Activated CD4-positive, alpha-beta memory T cell treated with anti-CD3 and anti-CD28 coated beads, Interleukin-2, amount 10 ng/mL, durations not matched to agents 7 days and 5 days (primary cell): ENCODE results near the gene ASGR1. TPM values are rescaled to one million over a fixed set of nuclear protein-coding genes. Genes with fewer than 3 reads are reported as not detected.

Experiments used
- CTCF ChIA-PET: fragments of 350-600 bp; sonication (Branson Sonifier 250); formaldehyde crosslinking; loops from one replicate; lab custom pipeline; 2021; ENCODE audit warnings: antibody characterized with exemption, inconsistent platforms; lab: Charles Lee
- POLR2A ChIA-PET: fragments of 350-600 bp; sonication (Branson Sonifier 250); formaldehyde crosslinking; loops from one replicate; lab custom pipeline; 2021; ENCODE audit warnings: antibody characterized with exemption; lab: Charles Lee
- DNase-seq: peaks from one replicate; pipeline ENCODE4 v3.0.0-alpha.2; 2020
- H3K27ac Mint-ChIP-seq: one replicate; pipeline ENCODE4 v1.8.0; 2021; ENCODE audit warnings: mild to moderate bottlenecking, mixed read lengths
- H3K27me3 Mint-ChIP-seq: one replicate; pipeline ENCODE4 v1.8.0; 2021; ENCODE audit warnings: mixed read lengths
- H3K36me3 Mint-ChIP-seq: one replicate; pipeline ENCODE4 v1.8.0; 2021; ENCODE audit warnings: low read depth, mixed read lengths
- H3K4me1 Mint-ChIP-seq: one replicate; pipeline ENCODE4 v1.8.0; 2021; ENCODE audit warnings: mixed read lengths
- H3K4me3 Mint-ChIP-seq: one replicate; pipeline ENCODE4 v1.8.0; 2021; ENCODE audit warnings: mild to moderate bottlenecking, mixed read lengths
- H3K9me3 Mint-ChIP-seq: one replicate; pipeline ENCODE4 v1.8.0; 2021; ENCODE audit warnings: mixed read lengths
- total RNA-seq, 2 experiments: library from RNA; stranded (reverse); gene quantifications; one replicate each; pipeline ENCODE4 v1.2.3, GENCODE V29; 2021

The ASGR1 gene
- total RNA-seq, 2 experiments from 2014 or later: 0.60 to 0.73 TPM

GRCh38 chr17:7214300-7215135 lies 35.3 kb upstream of the ASGR1 start:
- ChIA-PET POLR2A (interaction anchor here (0.6 to 1.5 kb wide), 9 partner anchors 11 to 184 kb away, joined by 3 to 6 read pairs (median 4); partner anchors contain the start of gene SLC16A13), CTCF (interaction anchor here (0.8 to 2.1 kb wide), 6 partner anchors 9 to 221 kb away, joined by 3 to 13 read pairs (median 3); partner anchors contain the start of genes NEURL4 and SLC16A13)
- Mint-ChIP-seq H3K4me1 (peaks cover 47% of the 10 kb centered on the region), H3K36me3 (no peaks in the 10 kb centered on the region), H3K27ac (peak overlapping the region; percentile 81), H3K4me3 (peak overlapping the region; percentile 82), H3K9me3 (no peaks in the 10 kb centered on the region), H3K27me3 (peaks cover 18% of the 10 kb centered on the region)
- DNase-seq: peak; percentile 99

- ChIA-PET CTCF (interaction anchor here (1.0 to 2.1 kb wide), 4 partner anchors 24 to 178 kb away, joined by 3 to 13 read pairs (median 3); partner anchors contain the start of genes NEURL4 and SLC16A13), POLR2A (interaction anchor here (1.1 to 1.5 kb wide), 7 partner anchors 11 to 178 kb away, joined by 3 to 6 read pairs (median 5); partner anchors contain the start of gene SLC16A13)
- H3K36me3 Mint-ChIP-seq: no peaks in the 10 kb centered on the region
- no peak for DNase-seq
- no peaks in the 10 kb centered on the region for H3K9me3 Mint-ChIP-seq
- peaks cover 21% of the 10 kb centered on the region for H3K27me3 Mint-ChIP-seq
- peak overlapping the region; percentile 81 for H3K27ac Mint-ChIP-seq
- peak overlapping the region; percentile 82 for H3K4me3 Mint-ChIP-seq
- peaks cover 42% of the 10 kb centered on the region for H3K4me1 Mint-ChIP-seq
Observed at GRCh38 chr17:7213895-7214299, 34.7 kb upstream of the ASGR1 start.

DNA sequence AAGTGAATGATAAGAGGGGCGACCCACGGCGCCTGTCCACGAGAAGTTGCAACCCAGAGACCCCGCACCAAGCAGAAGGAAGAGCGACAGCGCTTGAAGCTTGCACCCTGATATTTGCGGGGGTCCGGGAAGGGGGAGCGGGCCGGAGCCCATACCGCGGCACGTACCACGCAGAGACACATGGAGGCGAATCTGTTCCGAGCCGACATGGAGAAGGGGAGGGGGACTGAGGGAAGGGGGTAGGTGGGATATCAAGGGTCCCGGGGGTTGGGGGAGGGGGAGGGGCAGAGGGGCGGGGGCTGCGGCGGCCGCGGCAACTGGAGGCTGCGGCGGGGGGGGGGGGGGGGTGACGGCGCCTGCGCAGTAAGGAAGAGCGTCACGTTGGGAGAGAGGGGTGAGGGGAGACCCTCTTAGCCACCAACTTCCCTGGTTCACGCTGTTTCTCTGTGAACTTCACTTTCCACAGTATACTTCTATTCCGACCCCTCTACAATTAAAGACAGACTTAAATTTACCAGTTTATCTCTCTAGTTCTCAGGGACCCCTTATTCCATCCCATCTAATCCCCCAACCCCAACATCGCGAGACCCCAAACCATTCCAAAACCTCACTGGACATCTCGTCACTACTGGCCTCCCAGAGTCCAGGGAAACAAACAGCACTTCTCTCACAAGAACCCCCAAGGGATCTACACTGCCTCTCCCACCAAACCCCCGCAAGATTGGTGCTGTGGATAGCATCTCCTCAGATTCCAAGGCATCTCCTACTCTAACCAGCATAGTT lies 32.5 kb upstream of the ASGR1 start:
- CTCF ChIA-PET: no interaction called here
- Mint-ChIP-seq H3K4me3 (no peak overlapping the region), H3K27me3 (peaks cover 22% of the 10 kb centered on the region), H3K27ac (no peak overlapping the region), H3K9me3 (no peaks in the 10 kb centered on the region), H3K4me1 (peaks cover 32% of the 10 kb centered on the region), H3K36me3 (no peaks in the 10 kb centered on the region)
- DNase-seq: no peak
- POLR2A ChIA-PET: no interaction called here

GRCh38 chr17:7208754-7209460 lies 29.7 kb upstream of the ASGR1 start:
- Mint-ChIP-seq H3K9me3 (no peaks in the 10 kb centered on the region), H3K27me3 (peaks cover 22% of the 10 kb centered on the region), H3K4me1 (peaks cover 32% of the 10 kb centered on the region), H3K27ac (no peak overlapping the region), H3K36me3 (no peaks in the 10 kb centered on the region), H3K4me3 (no peak overlapping the region)
- CTCF ChIA-PET: no interaction called here
- POLR2A ChIA-PET: interaction anchor here (2.1 kb wide), 1 partner anchor 11 kb away, joined by 8 read pairs; the partner anchor contains the start of genes ACADVL and DLG4
- no peak for DNase-seq

DNA sequence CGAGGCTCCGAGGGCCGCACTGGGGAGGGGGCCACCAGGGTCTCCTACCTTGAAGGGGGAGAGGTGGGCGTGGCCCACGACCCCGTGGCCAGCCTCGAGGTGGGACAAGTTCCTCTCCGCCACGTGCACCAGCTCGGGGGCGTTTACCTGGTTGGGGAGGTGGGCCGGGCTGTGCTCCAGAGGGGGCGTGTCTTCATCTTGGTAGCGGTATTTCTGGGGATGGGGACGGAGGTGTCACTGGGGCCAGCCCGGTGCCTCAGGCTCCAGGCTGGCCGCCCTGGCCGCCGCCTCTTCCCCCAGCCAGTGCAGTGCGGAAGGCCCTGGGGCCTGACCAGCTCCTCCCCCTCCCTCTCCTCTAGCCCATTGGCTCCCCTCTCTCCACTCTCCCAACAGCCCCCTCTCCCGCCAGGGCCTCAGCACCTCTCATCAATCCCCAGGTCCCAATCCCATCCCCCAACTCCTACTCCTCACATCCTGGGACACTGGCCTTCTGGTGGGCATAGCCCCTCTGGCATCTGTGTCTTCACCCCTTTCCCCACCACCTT lies 28.9 kb upstream of the ASGR1 start:
- no peak for DNase-seq
- no peaks in the 10 kb centered on the region for H3K9me3 Mint-ChIP-seq
- ChIA-PET CTCF (no interaction called here), POLR2A (interaction anchor here (1.3 to 2.1 kb wide), 2 partner anchors 12 to 31 kb away, joined by 4 to 8 read pairs; partner anchors contain the start of genes ACADVL and DLG4)
- H3K4me1 Mint-ChIP-seq: peaks cover 29% of the 10 kb centered on the region
- H3K36me3 Mint-ChIP-seq: no peaks in the 10 kb centered on the region
- no peak overlapping the region for H3K27ac Mint-ChIP-seq
- no peak overlapping the region for H3K4me3 Mint-ChIP-seq
- H3K27me3 Mint-ChIP-seq: peaks cover 18% of the 10 kb centered on the region

DNA sequence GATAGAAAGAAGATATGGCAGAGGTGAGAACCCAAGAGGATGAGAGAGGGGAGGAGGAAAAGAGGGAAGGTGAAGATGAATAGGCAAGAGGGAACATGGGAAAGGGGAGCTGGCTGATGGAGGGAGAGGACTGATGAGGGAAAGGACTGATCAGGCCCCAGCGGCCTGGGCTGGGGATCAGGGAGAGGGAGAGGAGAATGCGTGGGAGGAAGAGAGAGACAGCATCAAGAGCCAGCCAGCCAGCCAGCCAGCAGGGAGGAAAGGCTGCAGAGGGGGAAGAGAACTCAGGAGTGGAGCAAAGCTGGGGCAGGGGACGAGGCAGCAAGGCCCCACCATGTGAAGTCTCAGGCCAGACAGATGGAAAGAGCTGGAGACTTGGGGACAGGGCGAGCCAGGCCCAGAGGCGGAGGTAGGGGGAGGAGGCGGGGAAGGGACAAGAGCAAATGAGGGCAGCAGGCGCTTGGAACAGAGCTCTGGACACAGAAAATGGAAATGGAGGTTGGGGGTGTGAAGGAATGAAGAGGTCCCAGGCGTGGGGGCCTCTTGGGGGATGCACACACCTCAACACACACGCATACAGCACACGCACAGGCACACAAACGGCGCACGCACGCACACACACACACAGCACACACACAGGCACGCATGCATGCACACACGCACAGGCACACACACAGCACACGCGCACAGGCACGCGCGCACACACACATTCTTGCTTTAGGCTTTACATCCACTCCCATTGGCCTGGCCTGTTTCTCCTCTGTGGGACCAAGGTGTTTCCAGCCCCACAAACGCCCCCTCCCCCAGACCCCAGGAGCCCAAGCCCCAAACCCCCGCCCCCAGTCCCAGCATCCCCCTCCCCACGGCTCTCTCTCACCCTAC lies 28.2 kb upstream of the ASGR1 start:
- POLR2A ChIA-PET: interaction anchor here (1.3 kb wide), 1 partner anchor 30 kb away, joined by 4 read pairs; no protein-coding TSS in a partner anchor
- peak overlapping the region; percentile 16 for H3K27ac Mint-ChIP-seq
- no peaks in the 10 kb centered on the region for H3K9me3 Mint-ChIP-seq
- no peak for DNase-seq
- peaks cover 32% of the 10 kb centered on the region for H3K4me1 Mint-ChIP-seq
- CTCF ChIA-PET: no interaction called here
- H3K36me3 Mint-ChIP-seq: no peaks in the 10 kb centered on the region
- H3K4me3 Mint-ChIP-seq: no peak overlapping the region
- peaks cover 17% of the 10 kb centered on the region for H3K27me3 Mint-ChIP-seq

DNA sequence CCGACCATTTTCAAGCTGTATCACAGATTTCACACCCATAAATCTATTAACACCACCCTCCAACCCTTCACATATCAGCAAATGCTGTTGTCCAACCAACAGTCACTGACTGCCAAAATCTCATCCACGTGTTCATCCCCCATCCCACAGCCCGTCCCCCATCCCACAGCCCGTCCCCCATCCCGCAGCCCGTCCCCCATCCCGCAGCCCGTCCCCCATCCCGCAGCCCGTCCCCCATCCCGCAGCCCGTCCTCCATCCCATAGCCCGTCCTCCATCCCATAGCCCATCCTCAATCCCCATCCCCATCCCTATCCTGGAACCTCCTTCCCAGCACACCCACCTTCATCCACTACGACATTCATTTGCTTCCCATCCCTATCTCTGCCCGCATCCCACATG lies 26.4 kb upstream of the ASGR1 start:
- Mint-ChIP-seq H3K4me3 (peak overlapping the region; percentile 70), H3K9me3 (no peaks in the 10 kb centered on the region), H3K27ac (peak overlapping the region; percentile 76), H3K27me3 (peaks cover 11% of the 10 kb centered on the region), H3K36me3 (no peaks in the 10 kb centered on the region), H3K4me1 (peaks cover 32% of the 10 kb centered on the region)
- ChIA-PET POLR2A (interaction anchor here (1.0 to 1.5 kb wide), 2 partner anchors 160 to 170 kb away, joined by 3 read pairs; partner anchors contain the start of gene SLC16A13), CTCF (interaction anchor here (0.8 kb wide), 1 partner anchor 15 kb away, joined by 5 read pairs; no protein-coding TSS in a partner anchor)
- no peak for DNase-seq

GRCh38 chr17:7204828-7205461 lies 25.8 kb upstream of the ASGR1 start:
- CTCF ChIA-PET: interaction anchor here (1.1 kb wide), 1 partner anchor 16 kb away, joined by 3 read pairs; no protein-coding TSS in a partner anchor
- Mint-ChIP-seq H3K27me3 (peaks cover 6% of the 10 kb centered on the region), H3K4me3 (peak overlapping the region; percentile 70), H3K27ac (peak overlapping the region; percentile 76), H3K9me3 (no peaks in the 10 kb centered on the region), H3K4me1 (peaks cover 32% of the 10 kb centered on the region), H3K36me3 (no peaks in the 10 kb centered on the region)
- DNase-seq: peak; percentile 93
- POLR2A ChIA-PET: no interaction called here

GRCh38 chr17:7204336-7204735 lies 25.2 kb upstream of the ASGR1 start:
- Mint-ChIP-seq H3K9me3 (no peaks in the 10 kb centered on the region), H3K4me1 (peaks cover 32% of the 10 kb centered on the region), H3K4me3 (peak overlapping the region; percentile 70), H3K36me3 (no peaks in the 10 kb centered on the region), H3K27me3 (peaks cover 4% of the 10 kb centered on the region), H3K27ac (peak overlapping the region; percentile 76)
- ChIA-PET POLR2A (no interaction called here), CTCF (interaction anchor here (1.1 kb wide), 1 partner anchor 17 kb away, joined by 3 read pairs; no protein-coding TSS in a partner anchor)
- DNase-seq: peak; percentile 31

GRCh38 chr17:7203391-7203790 lies 24.2 kb upstream of the ASGR1 start:
- POLR2A ChIA-PET: no interaction called here

More at GRCh38 chr17:7203391-7203790, 24.2 kb upstream of the ASGR1 start:
- Mint-ChIP-seq H3K9me3 (no peaks in the 10 kb centered on the region), H3K27ac (no peak overlapping the region), H3K4me1 (peaks cover 32% of the 10 kb centered on the region), H3K4me3 (no peak overlapping the region), H3K36me3 (no peaks in the 10 kb centered on the region), H3K27me3 (peaks cover under 1% of the 10 kb centered on the region)
- DNase-seq: no peak
- CTCF ChIA-PET: interaction anchor here (1.1 kb wide), 1 partner anchor 16 kb away, joined by 3 read pairs; the partner anchor contains the start of gene DLG4
